Sigmoid colon (tissue), 7 donors: ENCODE results near the gene PHAF1. TPM values are rescaled to one million over a fixed set of nuclear protein-coding genes. Genes with fewer than 3 reads are reported as not detected.
A peak's percentile ranks its signal among the peaks of the same experiment; 100 is the strongest.

Experiments used
- DNase-seq: peaks from one replicate; pipeline ENCODE4 v3.0.0-alpha.2; 2019
- H3K27ac ChIP-seq, 4 donors: fragments of 200-600 bp; sonication (generic); one replicate each; pipeline ENCODE4 v1.5.1; 2016 to 2019; ENCODE audit warnings: mild to moderate bottlenecking in 1 of 4
- H3K27me3 ChIP-seq, 3 donors: fragments of 200-600 bp; sonication (generic); one replicate each; pipeline ENCODE4 v1.5.1; 2019; ENCODE audit warnings: mild to moderate bottlenecking in 1 of 3
- H3K36me3 ChIP-seq, 4 donors: fragments of 200-600 bp; sonication (generic); one replicate each; pipeline ENCODE4 v1.5.1; 2016 to 2019
- H3K4me1 ChIP-seq, 4 donors: fragments of 200-600 bp; sonication (generic); one replicate each; pipeline ENCODE4 v1.5.1; 2017 to 2019
- H3K4me3 ChIP-seq, 4 donors: fragments of 200-600 bp; sonication (generic); one replicate each; pipeline ENCODE4 v1.5.1; 2017 to 2019; ENCODE audit warnings: mild to moderate bottlenecking in 2 of 4, moderate library complexity in 1 of 4
- H3K9me3 ChIP-seq, 4 donors: fragments of 200-600 bp in 3 of 4; sonication (generic) in 3 of 4; one replicate each; pipeline versions ENCODE4 v1.5.1 to v1.6.1; 2013 to 2019
- CTCF ChIP-seq, 4 experiments: fragments of 450-650 bp in 3 of 4; fragments of 200-600 bp in 1 of 4; IDR thresholded peaks; one replicate each; pipeline ENCODE4 v1.5.1; 2016 to 2019; ENCODE audit warnings: antibody characterized with exemption in 4 of 4, mild to moderate bottlenecking in 3 of 4, moderate library complexity in 2 of 4
- EP300 ChIP-seq, 4 donors: sonication (generic); formaldehyde crosslinking; IDR thresholded peaks; one replicate each; pipeline ENCODE4 v1.6.1; 2017; ENCODE audit warnings: antibody characterized with exemption in 4 of 4
- POLR2A ChIP-seq, 2 donors: fragments of 450-650 bp; IDR thresholded peaks; one replicate each; pipeline ENCODE4 v1.6.1; 2016; ENCODE audit warnings: antibody characterized with exemption in 2 of 2, mild to moderate bottlenecking in 2 of 2, moderate library complexity in 2 of 2
- POLR2AphosphoS5 ChIP-seq, 4 donors: sonication (generic); formaldehyde crosslinking; IDR thresholded peaks; one replicate each; pipeline ENCODE4 v1.6.1; 2017; ENCODE audit warnings: antibody characterized with exemption in 4 of 4
- WGBS, 2 donors: extraction: QIAGEN DNeasy Blood & Tissue Kit; methylation state at CpG; one replicate each; pipeline ENCODE4 v1.1.7; 2013; 5-methylcytosine and 5-hydroxymethylcytosine counted together
- intact Hi-C: fragments of 100-400 bp; cut with DNase I; formaldehyde crosslinking; loops from one replicate; pipeline ENCODE4 v1.15.1; 2023
- polyA plus RNA-seq, 3 donors: library from polyadenylated mRNA; stranded (reverse); fragments of 200-250 nt; gene quantifications; one replicate each; pipeline ENCODE4 v1.2.3, GENCODE V29; 2013
- total RNA-seq, 4 donors: library from RNA; depleted of rRNA; stranded (reverse); fragments of >200 nt; gene quantifications; one replicate each; pipeline ENCODE4 v1.1.0, GENCODE V29; 2016
- donor health status: healthy with polysubstance abuse.
- donor health status: Bipolar disorder and iron deficiency.
- donor health status: healthy.

PHAF1 gene
- total and polyA plus RNA-seq, 7 donors, result 8.9 to 16.3 (median 11.4) TPM

GRCh38 chr16:67148221-67148620, 38.5 kb downstream of the PHAF1 start:
- Histone ChIP-seq H3K9me3 (no peaks in the 10 kb centered on the region), H3K36me3 (peaks cover 19 to 58% (median 35%) of the 10 kb centered on the region in 4 donors), H3K27ac (no peak overlapping the region), H3K27me3 (peaks cover 0 to 15% (median 14%) of the 10 kb centered on the region in 3 donors), H3K4me3 (no peak overlapping the region), H3K4me1 (peaks cover 0 to 25% (median 21%) of the 10 kb centered on the region in 4 donors)
- DNase-seq, result no peak
- WGBS, 2 donors, result 92 to 97% methylated on average over 2 of the region's 2 CpGs
- TF ChIP-seq POLR2A (IDR thresholded peaks at IDR 0.05) (no peak), CTCF (IDR thresholded peaks at IDR 0.05) (no peak), POLR2AphosphoS5 (IDR thresholded peaks at IDR 0.05) (no peak), EP300 (IDR thresholded peaks at IDR 0.05) (no peak)
- intact Hi-C loops, result no loop called here

- H3K36me3 ChIP-seq, result peaks cover 19 to 53% (median 29%) of the 10 kb centered on the region in 4 donors
- intact Hi-C loops, result no loop called here
- no peak for DNase-seq
Measured at GRCh38 chr16:67148656-67149275, 39.0 kb downstream of the PHAF1 start.

GRCh38 chr16:67149276-67150046, 39.7 kb downstream of the PHAF1 start:
- Histone ChIP-seq H3K27me3 (peaks cover 0 to 18% (median 17%) of the 10 kb centered on the region in 3 donors), H3K9me3 (no peaks in the 10 kb centered on the region), H3K4me3 (peak overlapping the region in 2 of 4 donors; percentile 72 to 77), H3K4me1 (peaks cover 0 to 27% (median 22%) of the 10 kb centered on the region in 4 donors), H3K36me3 (peaks cover 17 to 46% (median 23%) of the 10 kb centered on the region in 4 donors), H3K27ac (peak overlapping the region; percentile 81 to 96 (median 90))
- intact Hi-C loops, result loop anchor here (10.0 kb wide), 1 partner anchor 255 kb away; no protein-coding TSS in a partner anchor
- no peak for DNase-seq
- WGBS, 2 donors, result 69 to 74% methylated on average over 77 of the region's 77 CpGs
- TF ChIP-seq POLR2A (IDR thresholded peaks at IDR 0.05) (no peak), POLR2AphosphoS5 (IDR thresholded peaks at IDR 0.05) (peak in 1 of 4 donors; percentile 10), EP300 (IDR thresholded peaks at IDR 0.05) (no peak), CTCF (IDR thresholded peaks at IDR 0.05) (no peak)

More at GRCh38 chr16:67148656-67149275, 39.0 kb downstream of the PHAF1 start:
- Histone ChIP-seq H3K9me3 (no peaks in the 10 kb centered on the region), H3K4me1 (peaks cover 0 to 25% (median 21%) of the 10 kb centered on the region in 4 donors), H3K4me3 (no peak overlapping the region), H3K27ac (no peak overlapping the region), H3K27me3 (peaks cover 0 to 15% (median 14%) of the 10 kb centered on the region in 3 donors)
- TF ChIP-seq CTCF (IDR thresholded peaks at IDR 0.05), result no peak
- TF ChIP-seq POLR2AphosphoS5 (IDR thresholded peaks at IDR 0.05), result no peak
- no peak for TF ChIP-seq POLR2A (IDR thresholded peaks at IDR 0.05)
- TF ChIP-seq EP300 (IDR thresholded peaks at IDR 0.05), result no peak
- WGBS, 2 donors, result 92 to 93% methylated on average over 11 of the region's 11 CpGs

GRCh38 chr16:67150047-67150832, 40.5 kb downstream of the PHAF1 start:
- peaks cover 0 to 23% (median 23%) of the 10 kb centered on the region in 3 donors for H3K27me3 ChIP-seq
- peaks cover 0 to 35% (median 30%) of the 10 kb centered on the region in 4 donors for H3K4me1 ChIP-seq
- H3K27ac ChIP-seq, result peak overlapping the region; percentile 81 to 96 (median 90)
- intact Hi-C loops, result loop anchor here (10.0 kb wide), 1 partner anchor 255 kb away; no protein-coding TSS in a partner anchor
- H3K36me3 ChIP-seq, result peaks cover 10 to 38% (median 15%) of the 10 kb centered on the region in 4 donors
- H3K9me3 ChIP-seq, result no peaks in the 10 kb centered on the region
- peak overlapping the region; percentile 52 to 77 (median 64) for H3K4me3 ChIP-seq
- WGBS, 2 donors, result 5% methylated on average over 94 of the region's 94 CpGs
- peak; percentile 78 for DNase-seq
- TF ChIP-seq EP300 (IDR thresholded peaks at IDR 0.05) (no peak), POLR2AphosphoS5 (IDR thresholded peaks at IDR 0.05) (no peak), CTCF (IDR thresholded peaks at IDR 0.05) (no peak), POLR2A (IDR thresholded peaks at IDR 0.05) (no peak)
